Mesenchymal stem cell (in vitro differentiated cells and primary cell): ENCODE results near the gene APCDD1L.
"Not testable (repeated sequence)": the region's sequence is repeated elsewhere in the genome, so short reads cannot be mapped to it uniquely, and the experiment has no call there.

ENCODE experiments used
- DNase-seq: peaks from one replicate; pipeline ENCODE4 v3.0.0-alpha.2; 2013
- H2AFZ ChIP-seq: one replicate; pipeline ENCODE4 v1.6.1; 2013; ENCODE audit warnings: low read depth, mild to moderate bottlenecking, control low read depth, inconsistent platforms, low read length, moderate library complexity
- H2AK5ac ChIP-seq: 2 replicates; pipeline ENCODE4 v1.6.1; 2013; ENCODE audit warnings: low read length, moderate library complexity, mild to moderate bottlenecking, inconsistent platforms; ENCODE audit not compliant: severe bottlenecking
- H2BK120ac ChIP-seq: one replicate; pipeline ENCODE4 v1.6.1; 2013; ENCODE audit warnings: low read depth, mild to moderate bottlenecking, inconsistent platforms, low read length, moderate library complexity
- H2BK12ac ChIP-seq, 2 experiments: one replicate each; pipeline ENCODE4 v1.6.1; 2013; ENCODE audit warnings: inconsistent platforms in 2 of 2, low read length in 2 of 2, mild to moderate bottlenecking in 2 of 2, moderate library complexity in 2 of 2, control low read depth in 1 of 2
- H2BK15ac ChIP-seq: one replicate; pipeline ENCODE4 v1.6.1; 2013; ENCODE audit warnings: mild to moderate bottlenecking, low read depth, inconsistent platforms; ENCODE audit not compliant: poor library complexity, severe bottlenecking
- H2BK5ac ChIP-seq: 2 replicates; pipeline ENCODE4 v1.6.1; 2013; ENCODE audit warnings: low read depth, mild to moderate bottlenecking, low read length, control low read depth, inconsistent platforms; ENCODE audit not compliant: poor library complexity, severe bottlenecking
- H3K14ac ChIP-seq, 2 experiments: one replicate each; pipeline ENCODE4 v1.6.1; 2013; ENCODE audit warnings: inconsistent platforms in 2 of 2, low read length in 2 of 2, control low read depth in 1 of 2, mild to moderate bottlenecking in 1 of 2, moderate library complexity in 1 of 2
- H3K18ac ChIP-seq, 2 experiments: one replicate each; pipeline ENCODE4 v1.6.1; 2013; ENCODE audit warnings: inconsistent platforms in 2 of 2, low read length in 2 of 2, control low read depth in 1 of 2, low read depth in 1 of 2, mild to moderate bottlenecking in 1 of 2
- H3K23ac ChIP-seq, 2 experiments: one replicate each; pipeline ENCODE4 v1.6.1; 2013; ENCODE audit warnings: inconsistent platforms in 2 of 2, low read length in 2 of 2, mild to moderate bottlenecking in 2 of 2, moderate library complexity in 2 of 2, control low read depth in 1 of 2
- H3K27ac ChIP-seq: 2 replicates; pipeline ENCODE4 v1.5.1; 2013; ENCODE audit warnings: mild to moderate bottlenecking, moderate library complexity, low read length, control low read depth, inconsistent platforms; ENCODE audit not compliant: poor library complexity, severe bottlenecking
- H3K27me3 ChIP-seq, 2 experiments: 2 replicates each; pipeline versions ENCODE4 v1.6.1 to v1.7.0; 2013; ENCODE audit warnings: low read length in 2 of 2, mild to moderate bottlenecking in 2 of 2, moderate library complexity in 2 of 2, control low read depth in 1 of 2, inconsistent platforms in 1 of 2; ENCODE audit not compliant: control insufficient read depth in 1 of 2, insufficient read depth in 1 of 2
- H3K36me3 ChIP-seq, 2 experiments: 2 replicates each; pipeline versions ENCODE4 v1.6.1 to v1.7.0; 2013; ENCODE audit warnings: low read length in 2 of 2, control low read depth in 1 of 2, inconsistent platforms in 1 of 2, low read depth in 1 of 2, mild to moderate bottlenecking in 1 of 2; ENCODE audit not compliant: insufficient read depth in 2 of 2, control insufficient read depth in 1 of 2
- H3K4ac ChIP-seq, 2 experiments: one replicate each; pipeline ENCODE4 v1.6.1; 2013; ENCODE audit warnings: inconsistent platforms in 2 of 2, low read length in 2 of 2, mild to moderate bottlenecking in 2 of 2, moderate library complexity in 2 of 2, control low read depth in 1 of 2, low read depth in 1 of 2
- H3K4me1 ChIP-seq: 2 replicates; pipeline ENCODE4 v1.6.1; 2013; ENCODE audit warnings: low read depth, low read length, control low read depth; ENCODE audit not compliant: control insufficient read depth, insufficient read depth
- H3K4me2 ChIP-seq: 2 replicates; pipeline ENCODE4 v1.6.1; 2013; ENCODE audit warnings: low read length, mild to moderate bottlenecking, inconsistent platforms; ENCODE audit not compliant: poor library complexity, severe bottlenecking
- H3K4me3 ChIP-seq, 2 experiments: 2 replicates each; pipeline versions ENCODE4 v1.5.1 to v1.7.0; 2013; ENCODE audit warnings: low read length in 2 of 2, mild to moderate bottlenecking in 2 of 2, control low read depth in 1 of 2, low read depth in 1 of 2; ENCODE audit not compliant: insufficient read depth in 1 of 2
- H3K79me1 ChIP-seq: replicated peaks from 2 replicates; pipeline ENCODE4 v1.6.1; 2013; ENCODE audit warnings: mild to moderate bottlenecking, control low read depth, low read length, inconsistent platforms; ENCODE audit not compliant: poor library complexity, severe bottlenecking
- H3K9ac ChIP-seq: 2 replicates; pipeline ENCODE4 v1.7.0; 2013; ENCODE audit warnings: mild to moderate bottlenecking, low read length, moderate library complexity
- H3K9me3 ChIP-seq: 2 replicates; pipeline ENCODE4 v1.7.0; 2013; ENCODE audit warnings: mild to moderate bottlenecking, low read length; ENCODE audit not compliant: control insufficient read depth
- H4K8ac ChIP-seq: one replicate; pipeline ENCODE4 v1.6.1; 2013; ENCODE audit warnings: inconsistent platforms, mild to moderate bottlenecking, low read length, moderate library complexity
- H4K91ac ChIP-seq: one replicate; pipeline ENCODE4 v1.6.1; 2013; ENCODE audit warnings: mild to moderate bottlenecking, low read length, inconsistent platforms
- WGBS: methylation state at CpG from one replicate; pipeline ENCODE4 v1.1.7; 2013; ENCODE audit warnings: mixed read lengths; 5-methylcytosine and 5-hydroxymethylcytosine counted together

The APCDD1L gene

DNA sequence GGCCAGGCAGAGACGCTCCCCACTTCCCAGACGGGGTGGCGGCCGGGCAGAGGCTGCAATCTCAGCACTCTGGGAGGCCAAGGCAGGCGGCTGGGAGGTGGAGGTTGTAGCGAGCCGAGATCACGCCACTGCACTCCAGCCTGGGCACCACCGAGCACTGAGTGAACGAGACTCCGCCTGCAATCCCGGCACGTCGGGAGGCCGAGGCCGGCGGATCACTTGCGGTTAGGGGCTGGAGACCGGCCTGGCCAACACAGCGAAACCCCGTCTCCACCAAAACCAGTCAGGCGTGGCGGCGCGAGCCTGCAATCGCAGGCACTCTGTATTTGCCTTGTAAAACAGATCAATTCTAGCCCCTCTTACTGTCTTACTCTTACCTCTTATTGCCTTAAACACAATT is 100.4 kb downstream of the APCDD1L start:
- H4K91ac ChIP-seq, H3K4me3 ChIP-seq, DNase-seq, H3K4me1 ChIP-seq, H4K8ac ChIP-seq, H2BK12ac ChIP-seq, H3K14ac ChIP-seq, H2BK15ac ChIP-seq, H2BK5ac ChIP-seq, H3K27me3 ChIP-seq, H3K79me1 ChIP-seq, H2AK5ac ChIP-seq, H3K9ac ChIP-seq, H3K23ac ChIP-seq, H3K4me2 ChIP-seq, H3K27ac ChIP-seq, H3K9me3 ChIP-seq, H3K4ac ChIP-seq, H3K18ac ChIP-seq, H2BK120ac ChIP-seq, H2AFZ ChIP-seq: not testable (repeated sequence)
- peaks cover 2 to 26% of the 10 kb centered on the region in 2 experiments for H3K36me3 ChIP-seq
- 94% methylated on average over 13 of the region's 26 CpGs for WGBS

DNA sequence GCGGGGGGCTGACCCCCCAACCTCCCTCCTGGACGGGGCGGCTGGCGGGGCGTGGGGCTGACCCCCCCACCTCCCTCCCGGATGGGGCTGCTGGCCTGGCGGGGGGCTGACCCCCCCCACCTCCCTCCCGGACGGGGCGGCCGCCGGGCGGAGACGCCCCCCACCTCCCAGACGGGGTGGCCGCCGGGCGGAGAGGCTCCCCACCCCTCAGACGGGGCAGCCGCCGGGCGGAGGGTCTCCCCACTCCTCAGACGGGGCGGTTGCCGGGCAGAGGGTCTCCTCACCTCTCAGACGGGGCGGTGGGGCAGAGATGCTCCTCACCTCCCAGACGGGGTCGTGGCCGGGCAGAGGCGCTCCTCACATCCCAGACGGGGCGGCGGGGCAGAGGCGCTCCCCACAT is 101.0 kb downstream of the APCDD1L start:
- H3K9me3 ChIP-seq, H2BK15ac ChIP-seq, H3K4me1 ChIP-seq, H3K23ac ChIP-seq, H4K8ac ChIP-seq, H2AK5ac ChIP-seq, H2BK120ac ChIP-seq, H3K27me3 ChIP-seq, H3K4ac ChIP-seq, H3K18ac ChIP-seq, H3K4me2 ChIP-seq, H2AFZ ChIP-seq, H2BK5ac ChIP-seq, H2BK12ac ChIP-seq, H4K91ac ChIP-seq, H3K4me3 ChIP-seq, DNase-seq, H3K14ac ChIP-seq, H3K79me1 ChIP-seq, H3K9ac ChIP-seq, H3K27ac ChIP-seq: not testable (repeated sequence)
- H3K36me3 ChIP-seq = peaks cover 2 to 20% of the 10 kb centered on the region in 2 experiments
- WGBS = 100% methylated on average over 1 of the region's 35 CpGs
